Activated naive CD8-positive, alpha-beta T cell treated with anti-CD3 and anti-CD28 coated beads, Interleukin-2, amount 50 U/mL, for 24 hours (primary cell): ENCODE measurements around the gene TSSK3.
A peak's percentile ranks its signal among the peaks of the same experiment; 100 is the strongest.

Experiments used
- ATAC-seq: fragments of 150-1000 bp; cut with Tn5 transposase; one replicate; pipeline ENCODE4 v1.10.0; 2021
- DNase-seq: peaks from one replicate; pipeline ENCODE4 v3.0.0; 2021
- H3K27ac Mint-ChIP-seq: one replicate; pipeline ENCODE4 v1.8.0; 2021; ENCODE audit warnings: mild to moderate bottlenecking, mixed read lengths
- H3K27me3 Mint-ChIP-seq: one replicate; pipeline ENCODE4 v1.8.0; 2021; ENCODE audit warnings: mixed read lengths
- H3K36me3 Mint-ChIP-seq: one replicate; pipeline ENCODE4 v1.8.0; 2021; ENCODE audit warnings: low read depth, mixed read lengths
- H3K4me1 Mint-ChIP-seq: one replicate; pipeline ENCODE4 v1.8.0; 2021; ENCODE audit warnings: mixed read lengths
- H3K4me3 Mint-ChIP-seq: one replicate; pipeline ENCODE4 v1.8.0; 2021; ENCODE audit warnings: mild to moderate bottlenecking, moderate library complexity, mixed read lengths
- H3K9me3 Mint-ChIP-seq: one replicate; pipeline ENCODE4 v1.8.0; 2021; ENCODE audit warnings: mixed read lengths

TSSK3 gene

DNA sequence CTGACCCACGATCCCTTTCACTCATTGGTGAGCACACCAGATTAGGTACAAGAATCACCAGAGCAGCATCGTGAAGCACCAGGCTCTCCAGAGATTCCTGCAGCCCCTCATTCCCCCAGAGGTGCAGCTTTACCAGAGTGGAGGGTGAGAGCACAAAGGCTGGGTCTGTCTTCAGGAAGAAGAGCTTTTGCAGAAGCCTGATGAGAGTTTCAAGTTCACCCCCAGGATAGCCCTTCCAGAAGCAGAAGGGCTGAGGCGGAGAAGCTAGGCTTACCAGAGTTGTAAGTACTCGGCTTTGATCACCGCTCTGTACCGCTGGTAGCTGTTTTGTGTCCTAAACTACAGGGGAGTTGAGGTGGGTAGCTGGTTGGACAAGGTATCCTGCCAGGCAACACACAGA is 3.1 kb downstream of the TSSK3 start:
- Mint-ChIP-seq H3K27ac (no peak overlapping the region), H3K9me3 (no peaks in the 10 kb centered on the region), H3K36me3 (peaks cover 6% of the 10 kb centered on the region), H3K4me3 (no peak overlapping the region), H3K27me3 (peaks cover 5% of the 10 kb centered on the region), H3K4me1 (peaks cover 10% of the 10 kb centered on the region)
- DNase-seq (no peak), ATAC-seq (no peak)

GRCh38 chr1:32367912-32368635 is 5.7 kb downstream of the TSSK3 start:
- Mint-ChIP-seq H3K36me3 (peaks cover 8% of the 10 kb centered on the region), H3K27ac (no peak overlapping the region), H3K4me1 (peaks cover 9% of the 10 kb centered on the region), H3K9me3 (no peaks in the 10 kb centered on the region), H3K4me3 (no peak overlapping the region), H3K27me3 (no peaks in the 10 kb centered on the region)
- DNase-seq, result no peak
- no peak for ATAC-seq

- Mint-ChIP-seq H3K27ac (no peak overlapping the region), H3K4me1 (peaks cover 9% of the 10 kb centered on the region), H3K27me3 (no peaks in the 10 kb centered on the region), H3K9me3 (no peaks in the 10 kb centered on the region), H3K36me3 (peaks cover 10% of the 10 kb centered on the region), H3K4me3 (no peak overlapping the region)
- peak; percentile 80 for ATAC-seq
- peak; percentile 20 for DNase-seq
Observed at GRCh38 chr1:32372149-32372756, 9.9 kb downstream of the TSSK3 start.

- Mint-ChIP-seq H3K4me1 (peaks cover 9% of the 10 kb centered on the region), H3K27ac (no peak overlapping the region), H3K4me3 (no peak overlapping the region), H3K27me3 (no peaks in the 10 kb centered on the region), H3K36me3 (peaks cover 12% of the 10 kb centered on the region), H3K9me3 (no peaks in the 10 kb centered on the region)
- no peak for ATAC-seq
- no peak for DNase-seq
Observed at GRCh38 chr1:32373996-32374592, 11.8 kb downstream of the TSSK3 start.

DNA sequence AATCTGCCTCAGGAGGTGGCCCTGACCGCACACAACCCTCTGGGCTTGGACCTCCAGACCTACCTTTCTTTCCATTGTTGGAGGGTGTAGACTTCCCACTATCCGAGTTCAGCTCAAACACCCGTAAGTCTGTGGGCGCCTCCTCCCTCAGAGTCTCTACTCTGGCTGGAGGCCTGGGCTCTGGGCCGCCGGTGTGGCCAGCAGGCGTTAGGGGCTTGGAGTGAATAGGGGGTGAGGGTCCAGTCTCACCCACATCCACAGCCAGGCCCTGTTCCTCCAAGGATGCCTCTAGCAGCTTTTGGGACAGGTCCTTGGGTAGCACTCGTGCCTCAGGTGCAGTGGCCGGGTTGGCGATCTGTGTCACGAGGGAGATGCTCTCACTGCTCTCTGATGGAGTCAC is 13.9 kb downstream of the TSSK3 start:
- no peak for DNase-seq
- H3K9me3 Mint-ChIP-seq, result no peaks in the 10 kb centered on the region
- H3K36me3 Mint-ChIP-seq, result peaks cover 19% of the 10 kb centered on the region
- H3K4me1 Mint-ChIP-seq, result peaks cover 9% of the 10 kb centered on the region
- H3K27me3 Mint-ChIP-seq, result no peaks in the 10 kb centered on the region
- no peak for ATAC-seq
- no peak overlapping the region for H3K27ac Mint-ChIP-seq
- no peak overlapping the region for H3K4me3 Mint-ChIP-seq

DNA sequence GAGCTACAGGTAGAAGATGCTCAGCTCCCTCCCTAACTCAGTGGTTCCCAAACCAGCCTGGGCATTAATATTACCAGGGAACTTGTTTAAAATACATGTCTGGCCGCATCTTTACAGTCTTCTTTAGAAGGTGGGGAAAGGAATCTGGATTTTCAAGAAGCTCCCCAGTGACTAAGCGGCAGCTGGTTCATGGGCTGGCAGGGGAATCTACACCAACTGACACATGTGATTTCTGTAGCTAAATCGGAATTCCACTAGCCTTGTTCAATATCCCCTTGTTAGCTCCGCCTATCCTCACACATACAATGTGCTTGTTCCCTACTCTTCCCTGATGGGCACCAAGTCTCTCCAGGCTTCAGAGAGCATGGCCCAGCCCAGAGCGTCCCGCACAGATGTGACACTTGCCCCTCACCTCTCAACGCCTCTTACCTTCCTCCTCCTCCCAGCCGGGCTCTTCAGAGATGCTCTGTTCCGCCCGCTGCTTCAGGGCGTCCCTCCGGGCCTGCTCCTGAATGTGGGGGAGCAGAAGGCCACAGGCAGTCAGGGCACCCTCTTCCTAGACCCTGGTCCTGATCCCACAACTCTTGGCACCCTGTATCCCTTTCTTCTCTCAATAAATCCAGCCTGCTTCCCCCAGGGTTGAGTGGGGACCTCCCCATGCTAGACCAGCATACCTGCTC is 15.3 kb downstream of the TSSK3 start:
- Mint-ChIP-seq H3K9me3 (no peaks in the 10 kb centered on the region), H3K27me3 (no peaks in the 10 kb centered on the region), H3K27ac (no peak overlapping the region), H3K4me3 (no peak overlapping the region), H3K36me3 (peaks cover 17% of the 10 kb centered on the region), H3K4me1 (peaks cover 2% of the 10 kb centered on the region)
- DNase-seq (no peak), ATAC-seq (no peak)

- Mint-ChIP-seq H3K36me3 (peaks cover 27% of the 10 kb centered on the region), H3K4me3 (no peak overlapping the region), H3K27ac (no peak overlapping the region), H3K9me3 (no peaks in the 10 kb centered on the region), H3K4me1 (no peaks in the 10 kb centered on the region), H3K27me3 (no peaks in the 10 kb centered on the region)
- DNase-seq (no peak), ATAC-seq (no peak)
Observed at GRCh38 chr1:32380057-32380456, 17.7 kb downstream of the TSSK3 start.

DNA sequence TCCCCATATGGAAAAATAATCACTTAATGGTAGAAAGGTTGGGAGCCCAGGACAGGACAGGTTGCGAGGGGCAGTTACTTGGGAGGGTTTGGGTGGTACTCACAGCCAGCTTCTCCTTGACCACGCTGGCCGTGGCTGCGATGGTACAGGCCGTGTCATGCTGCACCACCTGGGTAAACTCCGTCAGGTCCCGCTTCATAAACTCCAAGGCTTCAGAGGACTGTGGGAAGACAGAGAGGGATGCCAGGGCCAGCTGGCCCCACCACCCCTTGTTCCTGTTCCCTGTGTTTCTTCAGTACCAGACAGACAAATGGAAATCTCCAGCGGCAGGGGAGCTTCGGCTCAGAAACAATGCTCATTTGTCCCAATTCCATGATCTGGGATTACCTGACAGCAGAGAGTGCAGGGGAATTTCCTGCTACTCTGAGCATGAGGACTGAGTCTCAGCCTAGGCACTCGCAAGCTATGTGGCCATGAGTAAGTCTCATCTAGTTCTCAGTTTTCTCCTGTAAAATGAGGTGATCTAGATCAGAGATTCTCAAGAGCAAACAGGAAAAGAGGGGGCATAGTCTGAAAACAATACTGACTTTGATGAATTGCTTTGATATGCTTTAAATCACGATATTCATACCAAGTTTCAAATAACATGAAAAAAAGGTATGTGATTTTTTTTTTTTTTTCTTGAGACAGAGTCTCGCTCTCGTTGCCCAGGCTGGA is 24.5 kb downstream of the TSSK3 start:
- Mint-ChIP-seq H3K27me3 (no peaks in the 10 kb centered on the region), H3K4me1 (no peaks in the 10 kb centered on the region), H3K36me3 (peaks cover 18% of the 10 kb centered on the region), H3K9me3 (no peaks in the 10 kb centered on the region), H3K4me3 (no peak overlapping the region), H3K27ac (no peak overlapping the region)
- DNase-seq (no peak), ATAC-seq (no peak)

DNA sequence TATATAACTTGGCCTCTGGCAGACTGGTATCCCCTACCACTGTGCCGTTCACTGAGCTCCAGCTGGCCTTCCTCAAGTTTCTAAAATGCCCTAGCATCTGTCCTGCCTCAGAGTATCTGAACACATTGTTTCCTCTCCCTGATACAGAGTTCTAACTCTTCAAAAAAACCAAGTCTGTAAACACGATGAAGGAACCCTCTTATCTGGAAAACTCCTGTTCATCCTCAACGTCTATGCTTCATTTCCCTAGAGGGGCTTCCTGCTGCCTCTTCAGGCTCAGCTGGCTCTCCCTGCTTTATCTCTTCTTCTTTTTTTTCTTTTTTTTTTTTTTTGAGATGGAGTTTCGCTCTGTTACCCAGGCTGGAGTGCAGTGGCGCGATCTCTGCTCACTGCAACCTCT is 26.3 kb downstream of the TSSK3 start:
- Mint-ChIP-seq H3K9me3 (no peaks in the 10 kb centered on the region), H3K27ac (no peak overlapping the region), H3K36me3 (peaks cover 20% of the 10 kb centered on the region), H3K4me3 (no peak overlapping the region), H3K4me1 (peaks cover 14% of the 10 kb centered on the region), H3K27me3 (no peaks in the 10 kb centered on the region)
- ATAC-seq (no peak), DNase-seq (no peak)

GRCh38 chr1:32390904-32391870 is 28.8 kb downstream of the TSSK3 start:
- DNase-seq (no peak), ATAC-seq (no peak)
- Mint-ChIP-seq H3K36me3 (peaks cover 10% of the 10 kb centered on the region), H3K27me3 (no peaks in the 10 kb centered on the region), H3K27ac (no peak overlapping the region), H3K9me3 (no peaks in the 10 kb centered on the region), H3K4me3 (no peak overlapping the region), H3K4me1 (peaks cover 29% of the 10 kb centered on the region)

DNA sequence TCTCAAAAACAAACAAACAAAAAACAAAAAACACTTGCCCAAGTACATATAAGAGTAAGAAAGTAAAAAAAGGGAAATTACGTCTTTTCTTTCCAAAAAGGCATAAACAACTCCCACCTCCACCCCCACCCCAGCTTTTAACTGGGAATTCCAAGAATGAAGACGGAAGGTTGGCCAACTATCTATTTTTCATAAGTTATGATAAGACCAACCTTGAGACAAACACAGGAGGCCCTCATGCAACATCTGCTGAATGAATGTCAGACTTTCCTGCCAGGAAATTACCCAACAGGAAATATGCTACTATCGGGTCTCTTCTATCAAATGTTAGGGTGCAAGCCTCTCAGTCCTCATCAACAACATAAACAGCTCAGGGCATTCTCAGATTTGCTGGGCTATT is 30.0 kb downstream of the TSSK3 start:
- Mint-ChIP-seq H3K27ac (no peak overlapping the region), H3K4me3 (peak overlapping the region; percentile 18)

GRCh38 chr1:32393136-32393535 is 30.8 kb downstream of the TSSK3 start:
- DNase-seq (no peak), ATAC-seq (no peak)
- H3K27ac Mint-ChIP-seq, result peak overlapping the region; percentile 98

More for the DNA sequence above, 30.0 kb downstream of the TSSK3 start:
- DNase-seq (no peak), ATAC-seq (no peak)
- peaks cover 29% of the 10 kb centered on the region for H3K4me1 Mint-ChIP-seq
- no peaks in the 10 kb centered on the region for H3K9me3 Mint-ChIP-seq
- H3K27me3 Mint-ChIP-seq, result no peaks in the 10 kb centered on the region
- peaks cover 4% of the 10 kb centered on the region for H3K36me3 Mint-ChIP-seq

DNA sequence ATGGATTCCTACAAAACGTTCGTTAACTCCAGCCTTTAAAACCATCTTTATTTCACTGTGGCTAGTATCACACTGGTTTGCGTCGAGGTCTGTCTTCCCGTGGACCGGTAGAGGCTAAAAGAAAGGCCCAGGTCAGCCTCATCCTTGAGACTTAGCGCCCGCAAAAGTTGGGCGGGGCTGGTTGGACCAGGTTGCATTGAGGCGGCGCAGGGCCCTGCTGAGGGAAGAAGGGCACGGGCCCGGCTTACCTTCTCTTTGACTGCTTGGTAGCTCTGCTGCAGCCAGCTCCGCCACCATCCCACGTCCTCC is 31.4 kb downstream of the TSSK3 start:
- Mint-ChIP-seq H3K36me3 (peaks cover 4% of the 10 kb centered on the region), H3K27me3 (no peaks in the 10 kb centered on the region), H3K9me3 (no peaks in the 10 kb centered on the region), H3K4me3 (peak overlapping the region; percentile 100), H3K4me1 (peaks cover 29% of the 10 kb centered on the region), H3K27ac (peak overlapping the region; percentile 98)
- ATAC-seq (peak; percentile 6), DNase-seq (peak; percentile 37)

More at GRCh38 chr1:32393136-32393535, 30.8 kb downstream of the TSSK3 start:
- Mint-ChIP-seq H3K27me3 (no peaks in the 10 kb centered on the region), H3K36me3 (peaks cover 4% of the 10 kb centered on the region), H3K4me3 (peak overlapping the region; percentile 100), H3K4me1 (peaks cover 29% of the 10 kb centered on the region), H3K9me3 (no peaks in the 10 kb centered on the region)
